GM18861 (cell line): ENCODE results near the gene ATF7.

ENCODE experiments used
- ATAC-seq: cut with Tn5 transposase; IDR thresholded peaks from one replicate; pipeline ENCODE4 v1.9.1; 2021; ENCODE audit not compliant: unreplicated experiment

Gene ATF7

DNA sequence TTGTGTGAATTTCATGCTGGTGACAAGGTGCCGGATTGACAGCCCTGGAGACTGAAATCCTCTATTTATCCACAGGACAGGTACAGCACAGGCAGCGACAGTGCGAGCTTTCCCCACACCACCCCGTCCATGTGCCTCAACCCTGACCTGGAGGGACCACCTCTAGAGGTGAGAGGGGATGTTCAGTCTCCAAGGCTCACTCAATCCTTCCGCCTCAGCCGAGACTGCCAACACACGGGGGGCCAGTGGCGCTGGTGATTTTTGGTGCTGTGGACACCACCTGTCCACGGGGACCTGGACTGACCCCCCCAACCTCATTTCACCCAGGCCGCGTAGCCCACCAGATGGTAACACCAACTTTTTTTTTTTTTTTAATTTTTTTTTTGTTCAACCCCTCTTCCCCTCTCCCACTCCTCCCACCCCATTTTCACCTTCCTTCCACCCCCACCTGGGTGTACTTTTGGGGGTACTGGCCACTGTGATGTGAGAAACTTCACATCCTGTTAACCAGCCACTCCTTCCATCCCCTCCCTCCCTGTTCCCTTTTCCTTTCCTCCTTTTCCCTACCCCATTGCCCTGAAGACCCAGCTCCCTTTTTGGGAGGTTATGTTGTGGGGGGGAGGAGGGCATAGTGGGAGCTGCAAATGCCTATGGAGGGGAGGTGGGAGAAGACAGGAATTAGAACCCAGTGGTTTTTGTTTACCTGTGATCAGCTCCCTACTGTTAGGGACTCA is 161.3 kb downstream of the ATF7 start:
- no peak for ATAC-seq

GRCh38 chr12:53463802-53464560 is 162.2 kb downstream of the ATF7 start:
- no peak for ATAC-seq

- no peak for ATAC-seq
Measured at GRCh38 chr12:53462935-53463334, 163.2 kb downstream of the ATF7 start.

DNA sequence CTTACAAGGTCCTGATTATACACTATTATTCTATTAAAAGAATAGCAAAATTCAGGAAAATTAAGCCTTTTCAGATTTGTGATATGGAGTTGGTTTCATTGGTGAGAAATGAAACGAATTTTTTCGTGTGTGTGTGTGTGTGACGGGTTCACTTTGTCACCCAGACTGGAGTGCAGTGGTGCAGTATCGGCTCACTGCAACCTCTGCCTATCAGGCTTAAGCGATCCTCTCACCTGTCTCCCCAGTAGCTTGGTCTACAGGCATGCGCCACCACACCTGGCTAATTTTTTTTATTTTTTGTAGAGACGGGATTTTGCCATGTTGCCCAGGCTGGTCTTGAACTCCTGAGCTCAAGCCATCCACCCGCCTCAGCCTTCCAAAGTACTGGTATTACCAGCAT is 164.6 kb downstream of the ATF7 start:
- no peak for ATAC-seq

DNA sequence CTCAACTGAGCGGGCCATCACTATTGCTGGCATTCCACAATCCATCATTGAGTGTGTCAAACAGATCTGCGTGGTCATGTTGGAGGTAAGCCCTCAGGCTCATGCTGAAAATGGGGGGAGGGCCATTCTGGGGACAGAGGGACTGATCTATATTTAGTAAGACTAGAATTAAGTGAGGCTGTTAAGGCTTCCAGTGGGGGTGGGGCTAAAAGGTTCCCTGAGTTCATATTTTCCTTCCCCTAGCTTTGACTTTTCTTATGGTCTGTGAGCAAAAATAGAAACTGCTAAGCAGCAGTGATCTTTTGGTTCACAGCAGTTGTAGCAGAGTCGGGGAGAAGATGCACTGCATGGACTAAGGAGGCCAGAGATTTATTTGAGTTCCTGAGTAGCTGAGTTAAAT is 165.1 kb downstream of the ATF7 start:
- ATAC-seq: no peak

GRCh38 chr12:53459097-53459496 is 167.1 kb downstream of the ATF7 start:
- no peak for ATAC-seq
